ENCODE data around the gene TMCC2. TPM values are rescaled to one million over a fixed set of nuclear protein-coding genes. Genes with fewer than 3 reads are reported as not detected.
A peak's percentile ranks its signal among the peaks of the same experiment; 100 is the strongest.
"Not testable (repeated sequence)": the region's sequence is repeated elsewhere in the genome, so short reads cannot be mapped to it uniquely, and the experiment has no call there.

Gene TMCC2, protein sequence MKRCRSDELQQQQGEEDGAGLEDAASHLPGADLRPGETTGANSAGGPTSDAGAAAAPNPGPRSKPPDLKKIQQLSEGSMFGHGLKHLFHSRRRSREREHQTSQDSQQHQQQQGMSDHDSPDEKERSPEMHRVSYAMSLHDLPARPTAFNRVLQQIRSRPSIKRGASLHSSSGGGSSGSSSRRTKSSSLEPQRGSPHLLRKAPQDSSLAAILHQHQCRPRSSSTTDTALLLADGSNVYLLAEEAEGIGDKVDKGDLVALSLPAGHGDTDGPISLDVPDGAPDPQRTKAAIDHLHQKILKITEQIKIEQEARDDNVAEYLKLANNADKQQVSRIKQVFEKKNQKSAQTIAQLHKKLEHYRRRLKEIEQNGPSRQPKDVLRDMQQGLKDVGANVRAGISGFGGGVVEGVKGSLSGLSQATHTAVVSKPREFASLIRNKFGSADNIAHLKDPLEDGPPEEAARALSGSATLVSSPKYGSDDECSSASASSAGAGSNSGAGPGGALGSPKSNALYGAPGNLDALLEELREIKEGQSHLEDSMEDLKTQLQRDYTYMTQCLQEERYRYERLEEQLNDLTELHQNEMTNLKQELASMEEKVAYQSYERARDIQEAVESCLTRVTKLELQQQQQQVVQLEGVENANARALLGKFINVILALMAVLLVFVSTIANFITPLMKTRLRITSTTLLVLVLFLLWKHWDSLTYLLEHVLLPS
- 1 to 10 TPM in 3 of 4 donors, under 1 TPM in 1; 0.96 to 4.9 (median 2.2) TPM for total RNA-seq

DNA sequence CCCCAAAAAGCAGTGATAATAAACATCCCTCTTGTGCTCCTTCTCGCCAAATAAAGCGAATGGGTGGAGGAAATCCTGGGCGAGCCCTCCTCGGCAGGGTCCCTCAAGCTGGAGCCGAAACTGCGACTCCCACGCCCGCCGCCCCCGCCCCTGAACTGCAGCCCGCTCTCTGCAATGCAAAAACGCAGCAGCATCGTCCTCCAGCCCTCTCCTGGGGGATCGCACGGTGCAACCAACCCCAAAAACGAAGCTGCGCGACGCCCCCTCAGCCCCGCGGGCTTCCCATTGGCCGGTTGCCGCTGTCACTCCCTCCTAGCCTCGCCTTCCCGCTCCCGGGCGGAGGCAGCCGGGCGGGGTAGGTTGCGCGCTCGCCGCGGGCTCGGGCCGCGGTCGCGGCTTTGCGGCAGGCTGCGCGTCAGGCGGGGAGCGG is at the start of gene TMCC2:
TMCC2 (plus strand) TSS at position 363 of the 430 bp plus-strand sequence. CDS start 619 bp downstream, outside the sequence.
- peak; percentile 61 for DNase-seq (ENCODE audit: low spot score)
- TF ChIP-seq, protein P1, sequence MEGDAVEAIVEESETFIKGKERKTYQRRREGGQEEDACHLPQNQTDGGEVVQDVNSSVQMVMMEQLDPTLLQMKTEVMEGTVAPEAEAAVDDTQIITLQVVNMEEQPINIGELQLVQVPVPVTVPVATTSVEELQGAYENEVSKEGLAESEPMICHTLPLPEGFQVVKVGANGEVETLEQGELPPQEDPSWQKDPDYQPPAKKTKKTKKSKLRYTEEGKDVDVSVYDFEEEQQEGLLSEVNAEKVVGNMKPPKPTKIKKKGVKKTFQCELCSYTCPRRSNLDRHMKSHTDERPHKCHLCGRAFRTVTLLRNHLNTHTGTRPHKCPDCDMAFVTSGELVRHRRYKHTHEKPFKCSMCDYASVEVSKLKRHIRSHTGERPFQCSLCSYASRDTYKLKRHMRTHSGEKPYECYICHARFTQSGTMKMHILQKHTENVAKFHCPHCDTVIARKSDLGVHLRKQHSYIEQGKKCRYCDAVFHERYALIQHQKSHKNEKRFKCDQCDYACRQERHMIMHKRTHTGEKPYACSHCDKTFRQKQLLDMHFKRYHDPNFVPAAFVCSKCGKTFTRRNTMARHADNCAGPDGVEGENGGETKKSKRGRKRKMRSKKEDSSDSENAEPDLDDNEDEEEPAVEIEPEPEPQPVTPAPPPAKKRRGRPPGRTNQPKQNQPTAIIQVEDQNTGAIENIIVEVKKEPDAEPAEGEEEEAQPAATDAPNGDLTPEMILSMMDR (IDR thresholded peaks at IDR 0.05), result no peak
- ATAC-seq (ENCODE audit: low FRiP score), result peak; percentile 95

DNA sequence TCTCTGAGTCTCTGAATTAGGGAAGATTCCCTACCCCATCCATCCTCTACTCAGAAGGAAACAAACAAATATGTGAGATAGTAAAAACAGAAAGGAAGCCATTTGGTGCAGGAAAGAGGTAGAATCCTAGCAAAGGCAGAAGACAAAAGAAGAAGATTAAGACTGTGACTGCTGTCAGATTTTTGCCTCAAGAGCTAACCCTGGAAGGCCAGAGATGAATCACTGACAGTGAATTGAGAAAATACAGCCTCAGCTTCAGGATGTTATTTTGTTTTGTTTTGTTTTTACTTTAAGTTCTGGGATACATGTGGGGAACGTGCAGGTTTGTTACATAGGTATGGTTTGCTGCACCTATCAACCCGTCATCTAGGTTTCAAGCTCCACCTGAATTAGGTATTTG is 47.9 kb upstream of the TMCC2 start:
- no peak for DNase-seq (ENCODE audit: low spot score)
- no peak for ATAC-seq (ENCODE audit: low FRiP score)
- TF ChIP-seq, protein P1 (IDR thresholded peaks at IDR 0.05), result no peak

DNA sequence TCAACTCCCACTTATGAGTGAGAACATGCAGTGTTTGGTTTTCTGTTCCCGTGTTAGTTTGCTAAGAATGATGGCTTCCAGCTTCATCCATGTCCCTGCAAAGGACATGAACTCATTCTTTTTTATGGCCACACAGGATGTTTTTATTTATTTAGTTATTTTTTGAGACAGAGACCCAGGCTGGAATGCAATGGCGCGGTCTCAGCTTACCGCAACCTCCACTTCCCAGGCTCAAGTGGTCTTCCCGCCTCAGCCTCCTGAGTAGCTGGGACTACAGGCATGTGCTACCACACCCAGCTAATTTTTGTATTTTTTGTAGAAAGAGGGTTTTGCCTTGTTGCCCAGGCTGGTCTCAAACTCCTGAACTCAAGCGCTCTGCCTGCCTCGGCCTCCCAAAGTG is 47.4 kb upstream of the TMCC2 start:
- not testable (repeated sequence) for DNase-seq (ENCODE audit: low spot score); ATAC-seq (ENCODE audit: low FRiP score)

DNA sequence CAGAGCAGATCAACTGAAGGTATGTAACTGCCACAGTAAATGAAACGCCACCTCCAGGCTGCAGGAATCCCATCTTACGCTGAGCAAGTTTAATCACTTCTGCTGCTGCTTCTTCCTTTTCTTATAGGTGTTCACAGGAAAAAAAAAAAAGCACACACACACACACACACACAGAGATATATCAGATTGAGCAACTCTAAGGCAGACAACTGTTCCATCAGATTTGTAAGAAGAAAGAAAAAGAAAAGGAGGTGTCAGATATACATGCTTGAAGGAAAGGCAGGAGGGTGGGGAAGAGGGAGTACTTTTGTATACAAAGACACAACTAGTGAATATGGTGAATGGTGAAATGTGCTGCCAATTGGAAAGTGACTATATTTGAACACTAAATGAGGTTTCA is 44.8 kb upstream of the TMCC2 start:
- ATAC-seq (ENCODE audit: low FRiP score), result no peak
- TF ChIP-seq, protein P1 (IDR thresholded peaks at IDR 0.05), result no peak
- no peak for DNase-seq (ENCODE audit: low spot score)

DNA sequence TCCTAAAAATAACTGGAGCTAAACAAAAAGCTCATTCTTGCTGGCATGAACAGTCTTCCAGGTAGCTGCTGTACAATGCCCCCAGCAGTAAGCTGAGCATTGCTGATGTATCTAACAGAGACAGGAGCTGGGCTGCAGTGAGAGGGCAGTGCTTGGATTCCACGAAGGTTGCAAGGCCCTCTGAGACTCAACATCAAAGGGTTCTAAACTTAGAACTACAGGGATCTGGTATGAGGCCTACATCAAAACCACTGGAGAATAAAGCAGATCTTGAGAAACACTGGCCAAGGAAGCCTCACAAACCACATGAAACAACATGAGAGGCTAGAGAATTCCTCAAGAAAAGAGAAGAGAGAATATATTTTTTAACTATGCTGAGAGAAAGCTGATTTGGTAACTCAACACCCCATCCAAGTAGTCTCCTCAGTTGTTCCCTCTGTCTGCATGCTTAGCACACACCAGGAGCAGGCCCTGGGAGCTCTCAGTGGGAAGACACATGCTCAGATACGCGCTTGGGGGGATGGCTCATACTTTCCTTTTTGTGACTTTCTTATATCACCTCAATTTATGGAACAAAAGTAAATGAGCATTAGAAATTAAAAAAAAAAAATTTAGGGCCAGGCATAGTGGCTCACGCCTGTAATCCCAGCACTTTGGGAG is 43.9 kb upstream of the TMCC2 start:
- TF ChIP-seq, protein P1 (IDR thresholded peaks at IDR 0.05), result no peak
- ATAC-seq (ENCODE audit: low FRiP score) (no peak), DNase-seq (ENCODE audit: low spot score) (no peak)

DNA sequence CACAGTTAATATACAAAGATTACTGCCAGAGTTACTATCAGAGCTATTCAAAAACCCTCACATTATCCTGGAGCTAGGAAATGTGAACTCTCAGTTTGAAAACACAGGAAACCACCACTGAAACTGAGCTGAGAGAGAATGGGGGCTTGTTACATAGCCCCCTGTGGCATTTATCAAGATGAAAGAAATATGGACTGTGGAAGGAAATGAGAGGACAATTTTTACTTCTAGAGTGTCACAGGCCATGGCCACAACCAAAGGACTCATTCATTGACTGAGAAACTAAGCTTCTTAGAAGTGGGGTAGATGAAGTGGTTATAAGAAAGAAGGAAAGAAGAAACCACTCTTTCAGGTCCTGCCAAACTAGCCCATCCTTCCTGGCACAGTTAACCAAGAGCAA is 41.6 kb upstream of the TMCC2 start:
- DNase-seq (ENCODE audit: low spot score) (no peak), ATAC-seq (ENCODE audit: low FRiP score) (no peak)
- TF ChIP-seq, protein P1 (IDR thresholded peaks at IDR 0.05), result no peak

DNA sequence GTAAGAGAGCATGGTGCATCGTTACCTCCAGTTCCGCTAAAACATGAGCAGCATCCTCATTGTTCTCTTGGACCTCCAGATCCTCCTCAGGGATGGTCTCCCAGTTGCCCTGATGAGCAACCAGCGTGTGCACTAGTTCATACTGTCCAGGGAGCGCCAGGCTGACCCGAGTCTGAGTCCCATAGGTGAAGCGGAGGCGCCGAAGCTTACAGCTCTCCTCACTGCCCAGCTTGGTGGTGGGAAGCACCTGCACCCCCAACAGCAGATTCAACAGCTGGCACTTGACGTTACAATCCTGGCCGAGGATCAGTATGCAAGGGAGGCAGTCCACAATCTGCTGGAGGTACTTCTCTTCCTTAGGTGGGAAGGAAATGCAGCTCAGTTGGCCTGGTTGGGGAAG is 40.3 kb upstream of the TMCC2 start:
- DNase-seq (ENCODE audit: low spot score), result no peak
- TF ChIP-seq, protein P1 (IDR thresholded peaks at IDR 0.05), result no peak
- ATAC-seq (ENCODE audit: low FRiP score), result no peak

Measured in omental fat pad (tissue), 4 donors.